Left ventricle myocardium superior (tissue), 1 donor: ENCODE data around the gene PRKCH. TPM values are rescaled to one million over a fixed set of nuclear protein-coding genes. Genes with fewer than 3 reads are reported as not detected.
"Not testable (repeated sequence)": the region's sequence is repeated elsewhere in the genome, so short reads cannot be mapped to it uniquely, and the experiment has no call there.

ENCODE experiments used
- ATAC-seq: fragments of 200-7000 bp; cut with Tn5 transposase; one replicate; pipeline ENCODE4 v1.9.1; 2020; ENCODE audit warnings: mild to moderate bottlenecking, moderate library complexity
- DNase-seq: peaks from one replicate; pipeline ENCODE4 v3.0.0-alpha.2; 2020
- intact Hi-C: fragments of 100-400 bp; cut with micrococcal nuclease; formaldehyde crosslinking; loops from one replicate; pipeline ENCODE4 v1.11.0; 2022
- total RNA-seq: library from RNA; stranded (reverse); fragmentation: NEBNext Ultra II Directional; extraction: Animal tissue kit (Norgen Biotek cat#: 25700); gene quantifications from one replicate; pipeline ENCODE4 v1.2.1, GENCODE V29; 2021
- donor health status: DM: no; HTN: yes; CAD: no; lungs with severe emphysema.

PRKCH gene
- total RNA-seq, 1 donor from 2014 or later: 15.9 TPM

GRCh38 chr14:61403411-61403810, 82.0 kb downstream of the PRKCH start:
- ATAC-seq (no peak), DNase-seq (no peak)
- intact Hi-C loops: no loop called here

GRCh38 chr14:61404637-61405036, 83.3 kb downstream of the PRKCH start:
- DNase-seq (no peak), ATAC-seq (no peak)
- intact Hi-C loops: no loop called here

DNA sequence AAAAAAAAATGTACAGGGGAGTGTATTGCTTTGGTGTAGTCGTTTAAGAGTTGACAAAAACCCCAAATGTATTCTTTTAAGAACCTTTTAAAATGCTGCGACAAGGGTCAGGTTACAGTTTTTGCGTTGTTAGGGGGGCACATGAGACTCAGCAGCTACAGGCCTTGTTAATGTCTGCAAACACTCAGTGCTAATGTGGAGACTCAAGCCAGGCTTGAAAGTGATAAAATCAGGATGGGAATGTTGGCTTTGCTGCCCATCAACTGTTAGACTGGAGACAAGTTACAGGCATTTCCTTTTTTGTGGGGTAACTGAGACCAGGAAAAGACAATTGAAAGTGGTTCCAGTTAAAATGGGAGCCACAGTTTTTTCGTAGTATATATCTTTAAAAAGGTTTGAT, 84.8 kb downstream of the PRKCH start:
- DNase-seq (no peak), ATAC-seq (no peak)
- intact Hi-C loops: no loop called here

DNA sequence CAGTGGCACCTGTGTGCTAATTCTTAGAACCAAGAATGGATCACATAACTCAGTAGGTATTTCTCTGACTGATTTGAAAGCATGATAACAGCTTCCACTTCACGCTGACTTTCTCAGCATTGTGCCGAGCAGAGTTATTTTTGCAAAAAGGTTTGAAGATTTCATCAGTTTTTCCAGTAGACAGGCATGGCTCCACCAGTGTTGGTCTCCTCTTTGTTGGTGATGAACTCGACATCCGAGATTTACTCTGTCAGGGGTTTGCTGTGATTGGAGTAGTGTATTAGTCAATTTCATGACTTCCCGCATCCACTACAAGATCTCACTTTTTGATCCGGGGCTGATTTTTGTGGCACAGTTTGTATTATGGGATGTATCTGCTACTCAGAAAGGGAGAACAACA, 85.3 kb downstream of the PRKCH start:
- ATAC-seq (no peak), DNase-seq (no peak)
- intact Hi-C loops: no loop called here

GRCh38 chr14:61408498-61408897, 87.1 kb downstream of the PRKCH start:
- intact Hi-C loops: no loop called here
- ATAC-seq: no peak
- no peak for DNase-seq

- intact Hi-C loops: no loop called here
- no peak for ATAC-seq
- no peak for DNase-seq
These were observed 88.4 kb downstream of the PRKCH start for GRCh38 chr14:61409782-61410181.

DNA sequence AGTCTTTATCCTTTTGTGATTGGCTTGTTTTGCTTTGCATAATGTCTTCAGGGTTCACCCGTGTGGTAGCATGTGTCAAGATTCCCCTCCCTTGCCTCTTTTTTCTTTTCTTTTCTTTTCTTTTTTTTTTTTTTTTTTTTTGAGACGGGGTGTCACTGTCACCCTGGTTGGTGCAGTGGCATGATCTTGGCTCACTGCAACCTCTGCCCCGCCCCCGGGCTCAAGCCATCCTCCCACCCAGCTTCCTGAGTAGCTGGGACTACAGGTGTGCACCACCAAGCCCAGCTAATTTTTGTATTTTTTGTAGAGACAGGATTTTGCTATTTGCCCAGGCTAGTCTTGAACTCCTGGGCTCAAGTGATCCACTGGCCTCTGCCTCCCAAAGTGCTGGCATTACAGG, 94.6 kb downstream of the PRKCH start:
- intact Hi-C loops, ATAC-seq, DNase-seq: not testable (repeated sequence)

DNA sequence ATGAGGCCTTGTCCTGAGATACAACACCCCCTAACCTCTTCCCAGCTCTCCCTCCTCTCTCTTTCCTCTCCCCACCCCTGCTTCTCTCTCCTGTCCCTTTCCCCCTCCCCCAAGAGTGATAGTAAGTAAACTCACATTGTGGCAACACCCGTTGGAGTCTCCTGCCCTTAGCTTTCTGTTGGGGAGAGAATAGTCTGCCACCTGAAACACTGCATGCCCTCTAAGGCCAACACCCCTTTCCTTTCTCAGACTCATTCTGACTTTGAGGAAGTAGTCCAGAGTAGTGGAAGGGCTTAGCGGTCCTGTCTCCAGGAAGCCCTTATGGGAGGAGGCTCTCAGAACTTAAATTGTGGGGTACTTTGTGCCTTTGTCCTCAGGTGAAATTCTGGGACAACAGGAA, 95.2 kb downstream of the PRKCH start:
- intact Hi-C loops: no loop called here
- DNase-seq (no peak), ATAC-seq (no peak)

GRCh38 chr14:61417141-61417540, 95.8 kb downstream of the PRKCH start:
- no peak for DNase-seq
- intact Hi-C loops: no loop called here

DNA sequence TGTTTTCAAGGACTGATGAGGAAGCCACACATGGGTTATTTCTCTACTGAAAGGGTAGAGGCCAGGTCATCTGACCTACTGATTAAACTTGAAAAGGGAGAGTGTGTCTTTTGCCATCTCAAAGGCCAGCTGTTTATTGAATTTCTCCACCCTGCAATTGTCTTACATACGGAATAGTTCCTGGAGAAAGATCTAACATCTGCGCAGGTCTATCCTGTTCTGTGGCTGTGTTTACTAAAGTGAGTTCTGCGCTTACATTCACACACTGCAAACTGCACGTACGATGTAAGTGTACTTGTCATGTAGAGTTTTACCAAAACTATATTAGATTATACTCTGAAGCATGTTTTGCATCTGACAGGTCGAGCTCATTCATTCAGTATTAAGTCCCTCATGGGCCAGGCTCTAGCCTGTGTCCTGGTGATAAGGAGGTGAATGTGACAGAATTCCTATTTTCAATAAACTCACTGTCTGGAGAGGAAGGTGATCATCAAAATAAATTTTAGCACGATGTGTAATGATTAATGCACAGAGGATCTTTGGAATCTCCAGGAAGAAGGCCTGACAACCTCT, 96.6 kb downstream of the PRKCH start:
- DNase-seq (no peak), ATAC-seq (peak; percentile 61)
- intact Hi-C loops: no loop called here

More at GRCh38 chr14:61417141-61417540, 95.8 kb downstream of the PRKCH start:
- no peak for ATAC-seq

- ATAC-seq (peak; percentile 69), DNase-seq (no peak)
- intact Hi-C loops: no loop called here
These were observed 97.4 kb downstream of the PRKCH start for GRCh38 chr14:61418746-61419145.

- DNase-seq (no peak), ATAC-seq (no peak)
- intact Hi-C loops: no loop called here
These were observed 97.8 kb downstream of the PRKCH start for GRCh38 chr14:61419201-61419600.

GRCh38 chr14:61420326-61420725, 98.9 kb downstream of the PRKCH start:
- ATAC-seq (no peak), DNase-seq (no peak)
- intact Hi-C loops: no loop called here

DNA sequence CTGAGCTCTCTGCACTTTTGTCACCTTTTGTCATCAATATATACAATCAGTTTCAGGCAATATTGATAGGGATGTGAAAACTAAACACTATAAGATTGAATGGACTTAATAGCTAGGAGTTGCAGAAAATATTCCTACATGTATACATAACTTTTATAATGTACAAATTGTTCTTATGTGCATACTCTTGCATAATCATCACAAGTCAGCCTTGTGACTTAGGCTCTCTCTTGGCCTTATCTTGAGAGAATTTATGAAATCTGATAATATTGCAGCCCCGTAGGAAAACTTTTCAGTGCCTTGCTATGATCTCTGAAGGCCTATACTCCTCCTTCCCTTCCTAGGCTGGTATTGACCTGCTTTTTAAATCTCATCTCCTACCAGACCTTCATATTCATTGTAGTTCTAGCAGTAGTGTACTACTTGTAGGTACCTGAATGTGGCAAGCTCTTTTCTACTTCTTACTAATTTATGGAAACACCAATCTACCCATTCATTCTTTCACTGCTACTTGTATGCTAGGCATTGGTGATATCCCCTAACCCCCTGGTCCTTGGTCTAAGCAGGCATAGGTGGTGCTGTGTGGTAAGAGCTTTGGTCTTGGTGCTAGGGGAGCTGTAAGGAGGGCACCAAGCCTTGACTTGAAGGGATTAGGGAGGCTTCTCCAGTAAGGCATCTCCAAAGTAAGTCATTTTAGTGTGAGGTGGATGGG, 100.0 kb downstream of the PRKCH start:
- intact Hi-C loops: no loop called here
- DNase-seq (no peak), ATAC-seq (no peak)

DNA sequence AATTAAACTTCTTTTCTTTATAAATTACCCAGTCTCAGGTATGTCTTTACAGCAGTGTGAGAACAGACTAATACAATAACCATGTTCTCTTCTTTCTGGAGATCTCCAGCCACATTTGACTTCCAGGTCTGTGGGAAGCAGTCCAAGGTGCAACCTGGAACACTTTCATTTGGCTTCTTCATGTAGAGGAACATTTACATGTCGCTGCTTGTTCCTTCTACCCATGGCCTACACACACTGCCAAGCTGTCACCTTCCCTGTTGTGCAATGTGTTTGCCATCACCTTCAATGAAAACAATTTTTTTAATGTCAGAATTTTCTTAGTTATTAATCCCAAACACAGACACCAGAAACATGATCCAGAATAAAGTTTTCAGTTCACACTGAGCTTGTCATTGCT, 104.7 kb downstream of the PRKCH start:
- ATAC-seq (no peak), DNase-seq (no peak)
- intact Hi-C loops: no loop called here

DNA sequence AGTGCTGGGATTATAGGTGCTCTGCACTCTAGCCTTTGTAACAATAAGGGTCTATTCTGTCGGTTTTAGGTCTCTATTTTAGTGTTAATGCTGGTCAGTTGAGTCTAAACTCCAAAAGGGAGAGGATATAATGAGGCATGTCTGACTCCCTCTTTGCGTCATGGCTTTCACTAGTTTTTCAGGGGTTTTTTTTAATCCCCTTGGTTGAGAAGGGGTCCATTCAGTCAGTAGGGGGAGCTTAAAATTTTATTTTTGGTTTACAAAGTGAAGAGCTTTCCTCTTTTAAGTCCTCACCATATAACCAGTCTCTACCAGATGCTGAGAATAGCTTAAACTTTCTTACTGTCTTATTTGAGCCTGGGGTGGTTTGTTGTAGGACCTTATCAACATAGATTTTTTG, 106.9 kb downstream of the PRKCH start:
- intact Hi-C loops: no loop called here
- no peak for ATAC-seq
- no peak for DNase-seq

- DNase-seq: no peak
- intact Hi-C loops: no loop called here
- no peak for ATAC-seq
These were observed 107.9 kb downstream of the PRKCH start for GRCh38 chr14:61429316-61429715.

DNA sequence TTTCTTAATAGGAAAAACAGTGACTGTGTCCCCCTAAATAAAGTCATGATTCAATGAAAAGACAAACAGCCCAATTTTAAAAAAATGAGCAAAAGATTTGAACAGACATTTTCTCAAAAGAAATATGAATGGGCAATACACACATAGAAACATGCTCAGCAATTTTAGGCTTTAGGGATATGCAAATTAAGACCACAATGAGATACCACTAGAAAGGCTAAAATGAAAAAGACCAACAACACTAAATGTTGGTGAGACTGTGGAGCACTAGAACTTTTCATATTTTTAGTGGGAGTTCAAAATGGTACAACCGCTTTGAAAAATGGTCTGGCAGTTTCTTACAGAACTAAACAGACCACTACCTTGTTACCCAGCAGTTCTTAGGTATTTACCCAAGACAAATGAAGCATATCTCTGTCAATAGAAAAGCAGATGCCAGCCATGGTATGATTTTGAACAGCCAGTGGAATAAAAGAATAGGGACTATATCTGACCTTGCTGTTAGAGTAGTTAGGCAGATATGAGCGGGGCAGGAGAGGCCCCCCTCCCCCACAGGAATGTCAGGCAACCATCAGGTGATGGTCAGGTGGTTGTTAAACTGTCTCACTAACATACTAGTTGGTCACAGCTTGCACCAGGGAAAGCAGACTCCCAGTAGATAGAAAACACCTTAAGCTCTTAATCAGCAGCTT, 108.8 kb downstream of the PRKCH start:
- ATAC-seq: no peak
- DNase-seq: no peak
- intact Hi-C loops: no loop called here

DNA sequence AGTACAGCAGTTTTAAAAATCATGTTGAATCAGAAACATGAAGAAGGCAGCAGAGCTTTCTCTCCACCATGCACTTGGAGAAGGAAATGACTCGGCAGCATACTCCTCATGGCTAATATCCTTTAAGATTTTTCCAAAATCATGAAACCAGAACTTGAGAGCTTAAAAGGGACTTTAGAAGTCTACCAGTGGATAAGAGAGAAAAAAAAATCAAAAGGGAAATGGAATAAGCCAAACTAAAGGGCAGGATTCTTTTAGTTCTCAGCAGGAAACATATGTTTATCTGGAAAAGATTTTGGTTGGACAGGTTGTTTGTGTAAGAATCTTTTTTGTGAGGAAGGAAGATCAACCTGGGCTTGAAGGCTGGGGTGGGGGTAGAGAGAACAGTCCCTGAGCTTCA, 111.8 kb downstream of the PRKCH start:
- intact Hi-C loops: no loop called here
- ATAC-seq: no peak
- no peak for DNase-seq

DNA sequence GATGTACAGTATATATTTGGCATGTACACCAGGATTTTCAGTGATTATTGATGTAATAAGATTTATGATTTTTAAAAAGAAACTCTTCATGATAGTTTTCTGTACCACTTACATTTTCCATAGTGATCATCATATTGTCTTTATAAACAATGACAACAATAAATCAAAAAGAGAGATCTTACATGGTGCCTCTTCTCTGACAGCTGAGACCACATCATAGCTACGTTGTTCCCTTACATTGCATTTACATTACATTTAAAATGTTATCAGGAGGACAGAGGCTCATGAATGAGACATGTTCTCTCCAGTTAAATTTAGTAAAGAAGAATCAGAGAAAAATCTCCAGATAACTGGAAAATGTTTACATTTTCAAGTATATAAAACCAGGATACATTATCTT, 112.4 kb downstream of the PRKCH start:
- intact Hi-C loops: no loop called here
- ATAC-seq: no peak
- no peak for DNase-seq

DNA sequence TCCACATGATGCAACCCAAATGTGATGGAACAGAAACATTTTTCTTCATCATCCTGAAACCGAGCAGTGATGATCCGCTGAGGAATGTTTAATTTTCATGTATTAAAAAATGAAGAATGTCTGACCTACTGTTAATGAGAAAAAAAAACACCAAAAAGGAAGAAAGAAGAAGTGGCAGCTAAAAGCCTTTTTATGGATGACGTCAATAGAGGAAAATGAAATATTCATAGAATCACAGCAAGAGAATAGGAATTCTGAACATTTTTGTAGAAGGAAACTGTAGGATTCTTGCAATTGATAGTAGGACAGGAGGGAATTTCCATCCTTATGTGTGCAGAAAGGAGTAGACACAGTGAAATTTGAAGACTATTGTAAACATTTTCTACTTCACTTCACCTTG, 112.9 kb downstream of the PRKCH start:
- ATAC-seq (no peak), DNase-seq (no peak)
- intact Hi-C loops: no loop called here
